Left ventricle myocardium inferior (tissue), 1 donor: ENCODE data around the gene G0S2. TPM values are rescaled to one million over a fixed set of nuclear protein-coding genes. Genes with fewer than 3 reads are reported as not detected.

ENCODE experiments used
- DNase-seq: peaks from one replicate; pipeline ENCODE4 v3.0.0-alpha.2; 2020
- H3K27ac ChIP-seq: fragments of 200-600 bp; replicated peaks from 2 replicates; pipeline ENCODE4 v1.8.0; 2021
- H3K27me3 ChIP-seq: fragments of 200-600 bp; 2 replicates; pipeline ENCODE4 v1.8.0; 2021; ENCODE audit warnings: low read depth
- H3K36me3 ChIP-seq: fragments of 200-600 bp; 2 replicates; pipeline ENCODE4 v1.8.0; 2021
- H3K4me1 ChIP-seq: fragments of 200-600 bp; 2 replicates; pipeline ENCODE4 v1.8.0; 2021
- H3K4me3 ChIP-seq: fragments of 200-600 bp; 2 replicates; pipeline ENCODE4 v1.8.0; 2021; ENCODE audit warnings: mild to moderate bottlenecking, moderate library complexity
- H3K9me3 ChIP-seq: fragments of 200-600 bp; replicated peaks from 2 replicates; pipeline ENCODE4 v1.8.0; 2021
- intact Hi-C: fragments of 100-400 bp; cut with micrococcal nuclease; formaldehyde crosslinking; loops from one replicate; pipeline ENCODE4 v1.11.0; 2022
- total RNA-seq: library from RNA; stranded (reverse); fragmentation: NEBNext Ultra II Directional; extraction: Animal tissue kit (Norgen Biotek cat#: 25700); gene quantifications from one replicate; pipeline ENCODE4 v1.2.1, GENCODE V29; 2021
- TF ChIP-seq, protein P1 (sequence below): fragments of 200-600 bp; IDR thresholded peaks from 2 replicates; pipeline ENCODE4 v1.8.0; 2021; ENCODE audit warnings: antibody characterized with exemption, mild to moderate bottlenecking, borderline replicate concordance
- donor health status: DM: no; HTN: yes; CAD: no; lungs with severe emphysema.

G0S2 gene
- total RNA-seq, 1 donor from 2014 or later = 307 TPM

DNA sequence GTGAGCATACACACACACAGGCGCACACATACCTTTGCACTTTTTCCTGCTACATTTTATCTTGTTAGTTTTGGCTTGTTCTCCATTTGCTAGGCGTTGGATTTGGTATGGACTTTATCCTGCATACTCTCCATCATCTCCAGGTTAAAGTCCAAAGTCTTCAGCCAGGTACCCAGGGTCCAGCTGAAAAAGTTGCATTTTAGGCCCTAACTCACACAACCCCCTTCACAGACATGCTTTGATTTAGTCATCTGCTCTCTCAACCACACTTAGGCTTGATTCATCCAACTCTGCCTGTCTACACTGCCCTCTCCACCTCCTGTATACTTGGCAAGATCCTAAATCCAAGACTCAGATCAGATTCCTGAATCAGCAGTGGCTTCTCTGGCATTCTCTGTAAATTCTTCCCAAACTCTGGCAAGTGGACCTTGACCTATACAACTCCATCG is 12.3 kb upstream of the G0S2 start:
- Histone ChIP-seq H3K27me3 (peaks cover under 1% of the 10 kb centered on the region), H3K4me3 (no peak overlapping the region), H3K36me3 (no peaks in the 10 kb centered on the region), H3K27ac (no peak overlapping the region), H3K4me1 (peaks cover 3% of the 10 kb centered on the region), H3K9me3 (no peaks in the 10 kb centered on the region)
- DNase-seq = no peak
- intact Hi-C loops = no loop called here
- TF ChIP-seq, protein P1, sequence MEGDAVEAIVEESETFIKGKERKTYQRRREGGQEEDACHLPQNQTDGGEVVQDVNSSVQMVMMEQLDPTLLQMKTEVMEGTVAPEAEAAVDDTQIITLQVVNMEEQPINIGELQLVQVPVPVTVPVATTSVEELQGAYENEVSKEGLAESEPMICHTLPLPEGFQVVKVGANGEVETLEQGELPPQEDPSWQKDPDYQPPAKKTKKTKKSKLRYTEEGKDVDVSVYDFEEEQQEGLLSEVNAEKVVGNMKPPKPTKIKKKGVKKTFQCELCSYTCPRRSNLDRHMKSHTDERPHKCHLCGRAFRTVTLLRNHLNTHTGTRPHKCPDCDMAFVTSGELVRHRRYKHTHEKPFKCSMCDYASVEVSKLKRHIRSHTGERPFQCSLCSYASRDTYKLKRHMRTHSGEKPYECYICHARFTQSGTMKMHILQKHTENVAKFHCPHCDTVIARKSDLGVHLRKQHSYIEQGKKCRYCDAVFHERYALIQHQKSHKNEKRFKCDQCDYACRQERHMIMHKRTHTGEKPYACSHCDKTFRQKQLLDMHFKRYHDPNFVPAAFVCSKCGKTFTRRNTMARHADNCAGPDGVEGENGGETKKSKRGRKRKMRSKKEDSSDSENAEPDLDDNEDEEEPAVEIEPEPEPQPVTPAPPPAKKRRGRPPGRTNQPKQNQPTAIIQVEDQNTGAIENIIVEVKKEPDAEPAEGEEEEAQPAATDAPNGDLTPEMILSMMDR = no peak

DNA sequence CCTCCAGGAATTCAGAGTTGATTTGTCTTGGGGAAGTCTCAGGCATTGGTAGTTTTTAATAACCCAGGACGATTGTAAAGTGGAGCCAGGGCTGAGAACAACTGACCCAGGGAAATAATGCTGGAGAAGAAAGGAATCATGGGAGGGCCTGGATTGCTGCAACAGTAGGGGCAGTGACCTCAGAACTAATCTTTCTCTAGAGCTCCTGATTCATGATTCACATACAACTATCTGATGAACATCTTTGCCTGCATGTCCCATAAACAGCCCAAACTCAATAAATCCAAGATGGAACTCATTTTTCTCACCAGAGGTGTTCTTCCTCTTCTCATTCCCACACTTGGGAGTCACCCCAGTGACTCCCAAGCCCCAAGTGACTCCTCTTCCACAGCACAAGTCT is 8.1 kb upstream of the G0S2 start:
- no peaks in the 10 kb centered on the region for H3K36me3 ChIP-seq
- intact Hi-C loops = no loop called here
- no peaks in the 10 kb centered on the region for H3K27me3 ChIP-seq
- no peak overlapping the region for H3K4me3 ChIP-seq
- H3K9me3 ChIP-seq = peaks cover 7% of the 10 kb centered on the region
- TF ChIP-seq, protein P1 = no peak
- no peak for DNase-seq
- H3K27ac ChIP-seq = no peak overlapping the region
- peaks cover 12% of the 10 kb centered on the region for H3K4me1 ChIP-seq

DNA sequence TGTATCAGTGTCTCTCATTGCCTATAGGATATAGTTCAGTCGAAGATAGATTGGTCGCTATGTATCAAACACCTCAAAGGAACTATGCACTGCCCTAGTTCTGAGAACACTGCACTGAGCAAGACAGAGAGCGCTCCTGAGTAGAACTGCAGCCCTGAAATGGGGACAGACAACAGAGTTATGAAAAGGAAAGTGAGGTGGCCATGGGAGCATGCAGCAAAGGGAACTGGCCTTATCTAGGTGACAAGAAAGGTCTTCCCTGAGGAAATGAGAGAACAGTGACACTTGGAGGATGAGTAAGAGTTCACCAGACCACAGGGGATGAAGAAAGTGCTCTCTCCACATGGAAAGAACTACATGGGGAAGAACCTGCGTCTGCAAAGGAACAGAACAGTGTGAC is 7.5 kb upstream of the G0S2 start:
- TF ChIP-seq, protein P1 = no peak
- no peak for DNase-seq
- Histone ChIP-seq H3K4me3 (no peak overlapping the region), H3K4me1 (peaks cover 12% of the 10 kb centered on the region), H3K27me3 (no peaks in the 10 kb centered on the region), H3K9me3 (peaks cover 7% of the 10 kb centered on the region), H3K36me3 (no peaks in the 10 kb centered on the region), H3K27ac (no peak overlapping the region)
- intact Hi-C loops = no loop called here

DNA sequence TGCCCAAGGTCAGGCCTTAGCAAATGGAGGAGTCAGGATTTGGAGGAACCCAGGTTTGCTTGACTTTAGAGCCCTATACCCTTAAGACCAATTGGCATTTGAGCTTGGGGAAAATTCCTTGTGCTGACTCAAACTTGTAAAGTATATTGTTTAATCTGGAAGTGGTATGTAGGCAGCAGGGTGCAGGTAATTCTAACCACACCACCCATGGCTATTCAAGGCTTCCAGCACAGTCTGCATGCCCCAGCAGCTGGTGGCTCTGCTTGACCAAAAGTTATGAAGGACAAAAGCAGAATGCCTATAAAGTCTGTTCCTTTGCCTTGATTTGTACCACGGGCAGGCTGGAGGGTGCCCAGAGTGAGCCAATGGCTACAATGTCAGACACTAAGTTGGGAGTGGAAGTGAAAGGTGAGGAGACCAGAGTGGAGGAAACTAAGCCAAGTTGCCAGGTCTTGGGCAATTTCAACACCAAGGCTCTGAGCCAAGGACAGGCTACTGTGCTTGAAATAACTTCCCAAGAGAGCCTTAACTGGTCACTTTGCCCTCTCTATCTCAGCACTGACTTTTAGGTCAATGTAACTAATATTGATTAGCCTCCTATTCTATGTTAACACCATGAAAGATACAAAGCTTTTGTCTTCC is 4.7 kb upstream of the G0S2 start:
- Histone ChIP-seq H3K27me3 (peaks cover 7% of the 10 kb centered on the region), H3K4me1 (peaks cover 38% of the 10 kb centered on the region), H3K9me3 (peaks cover 7% of the 10 kb centered on the region), H3K4me3 (no peak overlapping the region), H3K36me3 (no peaks in the 10 kb centered on the region), H3K27ac (peak overlapping the region; percentile 55)
- intact Hi-C loops = no loop called here
- no peak for DNase-seq
- TF ChIP-seq, protein P1 = no peak

DNA sequence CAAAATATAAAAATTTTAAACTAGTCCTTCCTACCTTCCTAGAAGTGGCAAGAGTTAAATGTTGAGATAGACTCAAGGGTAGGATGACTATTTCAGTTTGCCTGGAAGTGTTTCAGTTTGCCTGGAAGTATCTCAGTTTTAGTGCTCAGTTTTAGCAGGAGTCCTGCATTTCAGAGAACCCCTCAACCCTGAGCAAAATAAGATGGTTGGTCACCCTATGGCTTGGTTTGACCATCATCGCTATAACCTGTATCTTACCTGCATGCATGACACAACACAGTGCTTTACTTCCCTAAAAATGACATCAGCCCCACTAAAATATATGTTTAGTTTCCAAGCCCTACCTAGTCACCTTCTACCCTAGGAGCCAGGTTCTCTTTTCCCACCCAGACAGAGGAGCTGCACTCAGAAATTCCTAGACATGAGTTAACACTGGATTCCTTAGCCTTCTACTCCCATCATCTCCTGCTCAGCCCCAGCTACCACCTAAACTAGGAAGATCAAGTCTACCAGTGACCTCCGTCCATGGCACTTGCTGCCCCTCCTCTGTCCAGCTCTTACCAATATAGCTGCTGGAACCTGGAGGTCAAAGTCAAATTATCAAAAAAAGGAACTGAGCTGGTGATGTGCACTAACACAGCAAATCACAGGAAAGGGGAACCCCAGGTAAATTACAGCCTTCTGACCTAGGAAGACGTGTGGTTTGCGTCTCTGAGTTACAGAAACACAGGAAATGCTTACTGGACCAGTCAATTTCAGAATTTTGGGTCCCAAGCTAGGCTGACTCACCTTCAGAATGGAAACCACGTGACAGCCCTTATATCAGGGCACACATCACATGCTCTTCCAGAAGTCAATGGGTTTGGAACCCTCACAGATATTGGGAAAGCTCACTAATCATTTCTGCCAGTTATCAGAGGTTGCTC is 2.2 kb upstream of the G0S2 start:
- no peak overlapping the region for H3K4me3 ChIP-seq
- H3K9me3 ChIP-seq = peaks cover 7% of the 10 kb centered on the region
- H3K27me3 ChIP-seq = peaks cover 14% of the 10 kb centered on the region
- TF ChIP-seq, protein P1 = no peak
- H3K27ac ChIP-seq = peak overlapping the region; percentile 88
- intact Hi-C loops = no loop called here
- no peaks in the 10 kb centered on the region for H3K36me3 ChIP-seq
- DNase-seq = no peak
- H3K4me1 ChIP-seq = peaks cover 52% of the 10 kb centered on the region
